ENCODE data around the gene CMPK2.
"Not testable (repeated sequence)": the region's sequence is repeated elsewhere in the genome, so short reads cannot be mapped to it uniquely, and the experiment has no call there.

DNA sequence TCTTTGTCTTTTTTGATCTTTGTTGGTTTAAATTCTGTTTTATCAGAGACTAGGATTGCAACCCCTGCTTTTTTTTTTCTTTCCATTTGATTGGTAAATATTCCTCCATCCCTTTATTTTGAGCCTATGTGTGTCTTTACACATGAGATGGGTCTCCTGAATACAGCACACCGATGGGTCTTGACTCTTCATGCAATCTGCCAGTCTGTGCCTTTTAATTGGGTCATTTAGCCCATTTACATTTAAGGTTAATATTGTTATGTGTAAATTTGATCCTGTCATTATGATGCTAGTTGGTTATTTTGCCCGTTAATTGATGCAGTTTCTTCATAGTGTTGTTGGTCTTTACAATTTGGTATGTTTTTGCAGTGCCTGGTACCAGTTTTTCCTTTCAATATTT lies 36.9 kb upstream of the CMPK2 start:
- TF ChIP-seq, protein P1, sequence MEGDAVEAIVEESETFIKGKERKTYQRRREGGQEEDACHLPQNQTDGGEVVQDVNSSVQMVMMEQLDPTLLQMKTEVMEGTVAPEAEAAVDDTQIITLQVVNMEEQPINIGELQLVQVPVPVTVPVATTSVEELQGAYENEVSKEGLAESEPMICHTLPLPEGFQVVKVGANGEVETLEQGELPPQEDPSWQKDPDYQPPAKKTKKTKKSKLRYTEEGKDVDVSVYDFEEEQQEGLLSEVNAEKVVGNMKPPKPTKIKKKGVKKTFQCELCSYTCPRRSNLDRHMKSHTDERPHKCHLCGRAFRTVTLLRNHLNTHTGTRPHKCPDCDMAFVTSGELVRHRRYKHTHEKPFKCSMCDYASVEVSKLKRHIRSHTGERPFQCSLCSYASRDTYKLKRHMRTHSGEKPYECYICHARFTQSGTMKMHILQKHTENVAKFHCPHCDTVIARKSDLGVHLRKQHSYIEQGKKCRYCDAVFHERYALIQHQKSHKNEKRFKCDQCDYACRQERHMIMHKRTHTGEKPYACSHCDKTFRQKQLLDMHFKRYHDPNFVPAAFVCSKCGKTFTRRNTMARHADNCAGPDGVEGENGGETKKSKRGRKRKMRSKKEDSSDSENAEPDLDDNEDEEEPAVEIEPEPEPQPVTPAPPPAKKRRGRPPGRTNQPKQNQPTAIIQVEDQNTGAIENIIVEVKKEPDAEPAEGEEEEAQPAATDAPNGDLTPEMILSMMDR (IDR thresholded peaks at IDR 0.05; ENCODE audit: borderline replicate concordance, extremely low read depth, low read length, poor library complexity, severe bottlenecking), result not testable (repeated sequence)
- TF ChIP-seq EZH2 (IDR thresholded peaks at IDR 0.05; ENCODE audit: borderline replicate concordance, low read depth, low read length, severe bottlenecking), result not testable (repeated sequence)
